Measurements from ENCODE around the gene GSG1L.

Gene GSG1L

GRCh38 chr16:28090646-28091377, 27.3 kb upstream of the GSG1L start:
- FAIRE-seq: no peak

- no peak for FAIRE-seq
Observed at GRCh38 chr16:28089992-28090365, 26.5 kb upstream of the GSG1L start.

DNA sequence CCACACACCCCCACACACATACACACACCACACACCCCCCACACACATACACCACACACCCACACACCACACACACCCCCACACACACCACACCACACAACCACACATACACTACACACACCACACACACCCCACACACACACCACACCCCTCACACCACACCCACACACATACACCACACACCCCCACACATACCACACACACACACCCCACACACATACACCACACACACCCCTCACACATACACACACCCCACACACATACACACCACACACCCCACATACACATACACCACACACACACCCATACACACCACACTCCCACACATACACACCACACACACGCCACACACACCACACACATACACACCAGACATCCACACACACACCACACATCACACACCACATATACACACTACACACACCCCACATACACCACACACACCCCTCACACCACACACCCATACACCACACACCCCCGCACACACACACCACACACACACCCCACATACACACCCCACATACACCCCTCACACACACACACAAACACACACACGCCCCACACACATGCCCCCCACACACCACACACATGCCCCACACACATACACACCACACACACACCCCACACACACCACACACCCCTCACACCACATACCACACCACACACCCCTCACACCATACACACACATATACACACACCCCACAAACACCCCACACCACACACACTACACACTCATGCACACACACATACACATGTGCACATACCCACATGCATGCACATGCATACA, 25.9 kb upstream of the GSG1L start:
- no peak for FAIRE-seq

- FAIRE-seq: no peak
Observed at GRCh38 chr16:28087675-28088300, 24.3 kb upstream of the GSG1L start.

DNA sequence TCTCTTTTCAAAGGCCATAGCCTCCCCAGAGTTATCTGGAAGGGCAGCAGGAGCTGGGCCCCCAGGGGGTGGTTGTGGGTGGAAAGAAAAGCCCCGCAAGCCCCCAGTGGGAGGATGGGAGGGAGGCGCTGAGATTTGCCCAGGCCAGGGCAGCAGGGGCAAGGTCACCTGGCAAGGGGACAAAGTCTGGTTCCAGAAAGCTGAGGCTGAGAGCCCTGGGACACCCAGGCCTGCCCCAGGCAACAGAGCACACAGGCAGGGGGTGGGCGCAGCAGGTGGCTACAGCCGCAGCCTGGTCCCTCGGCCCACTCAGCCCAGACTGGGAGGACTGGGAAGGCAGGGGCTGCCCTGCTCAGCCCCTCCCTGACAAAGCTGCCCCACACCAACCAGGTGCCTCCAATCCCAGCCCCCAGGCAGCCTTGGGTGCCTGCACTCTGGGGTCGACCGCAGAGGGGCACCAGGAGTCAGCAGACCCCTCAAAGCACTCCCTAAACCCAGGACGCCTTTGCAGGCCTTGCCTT, 23.7 kb upstream of the GSG1L start:
- FAIRE-seq: no peak

- FAIRE-seq: no peak
Observed at GRCh38 chr16:28086186-28087139, 22.9 kb upstream of the GSG1L start.

GRCh38 chr16:28085389-28086171, 22.1 kb upstream of the GSG1L start:
- FAIRE-seq: no peak

GRCh38 chr16:28084209-28084608, 20.7 kb upstream of the GSG1L start:
- no peak for FAIRE-seq

GRCh38 chr16:28082624-28083023, 19.1 kb upstream of the GSG1L start:
- FAIRE-seq: no peak

DNA sequence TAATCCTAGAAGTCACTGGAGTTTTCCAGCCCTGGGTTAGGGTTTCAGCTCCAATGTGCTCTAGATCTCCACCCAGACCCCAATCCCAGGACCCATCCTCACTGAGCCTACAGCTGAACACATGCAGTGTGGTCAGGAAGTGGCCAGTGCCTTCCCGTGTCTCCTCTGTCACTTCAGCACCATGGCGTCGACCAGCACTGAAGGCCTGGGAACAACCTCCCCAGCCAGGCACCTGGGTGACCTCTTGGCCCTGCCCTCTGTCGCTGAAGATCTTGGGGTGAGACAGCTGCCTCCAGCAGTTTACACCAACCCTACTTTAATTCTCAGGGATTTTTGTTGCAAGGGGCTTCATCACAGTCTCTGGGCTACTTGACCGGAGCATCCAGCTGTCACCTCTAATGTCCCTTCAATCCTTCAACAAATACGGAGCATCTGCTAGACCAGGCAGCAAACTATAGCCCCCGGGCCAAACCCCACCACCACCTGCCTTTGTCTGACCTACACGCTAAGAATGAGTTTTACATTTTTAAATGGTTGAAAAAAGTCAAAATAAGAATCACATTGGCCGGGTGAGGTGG, 18.0 kb upstream of the GSG1L start:
- FAIRE-seq: no peak

DNA sequence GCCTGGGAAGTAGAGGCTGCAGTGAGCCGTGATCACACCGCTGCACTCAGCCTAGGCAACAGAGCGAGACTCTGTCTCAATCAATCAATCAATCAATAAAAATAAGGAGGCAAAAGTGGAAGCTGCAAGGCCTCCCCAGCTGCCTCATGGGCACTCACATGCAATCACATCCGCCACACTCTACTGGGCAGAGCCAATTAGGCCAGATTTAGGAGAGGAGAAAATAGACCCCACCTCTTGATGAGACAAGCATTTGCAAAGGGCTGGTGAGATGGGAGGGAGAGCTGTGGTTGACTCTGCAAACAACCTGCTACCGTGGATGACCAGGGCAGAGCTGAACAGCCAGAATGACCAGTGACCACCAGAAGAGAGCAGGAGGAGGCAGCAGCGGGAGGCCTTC, 14.7 kb upstream of the GSG1L start:
- no peak for FAIRE-seq

DNA sequence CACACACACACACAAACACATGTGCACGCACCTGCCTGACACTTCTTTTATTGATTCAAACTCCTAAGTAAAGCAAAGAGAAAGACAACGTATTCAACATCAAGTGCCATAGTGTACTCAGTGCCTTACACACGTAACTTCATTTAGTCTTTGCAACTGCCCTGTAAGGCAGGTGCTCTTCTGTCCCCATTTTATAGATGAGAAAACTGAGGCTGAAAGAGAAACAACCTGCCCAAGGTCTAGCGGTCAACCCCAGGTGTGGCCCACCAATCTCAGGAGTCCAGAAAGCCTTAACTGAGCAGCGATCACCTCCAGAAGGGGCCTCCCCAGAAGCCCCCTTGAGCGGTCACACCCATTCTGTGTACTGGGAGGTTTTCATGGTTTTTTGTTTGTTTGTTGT, 10.3 kb upstream of the GSG1L start:
- FAIRE-seq: no peak

GRCh38 chr16:28072087-28072486, 8.6 kb upstream of the GSG1L start:
- no peak for FAIRE-seq

DNA sequence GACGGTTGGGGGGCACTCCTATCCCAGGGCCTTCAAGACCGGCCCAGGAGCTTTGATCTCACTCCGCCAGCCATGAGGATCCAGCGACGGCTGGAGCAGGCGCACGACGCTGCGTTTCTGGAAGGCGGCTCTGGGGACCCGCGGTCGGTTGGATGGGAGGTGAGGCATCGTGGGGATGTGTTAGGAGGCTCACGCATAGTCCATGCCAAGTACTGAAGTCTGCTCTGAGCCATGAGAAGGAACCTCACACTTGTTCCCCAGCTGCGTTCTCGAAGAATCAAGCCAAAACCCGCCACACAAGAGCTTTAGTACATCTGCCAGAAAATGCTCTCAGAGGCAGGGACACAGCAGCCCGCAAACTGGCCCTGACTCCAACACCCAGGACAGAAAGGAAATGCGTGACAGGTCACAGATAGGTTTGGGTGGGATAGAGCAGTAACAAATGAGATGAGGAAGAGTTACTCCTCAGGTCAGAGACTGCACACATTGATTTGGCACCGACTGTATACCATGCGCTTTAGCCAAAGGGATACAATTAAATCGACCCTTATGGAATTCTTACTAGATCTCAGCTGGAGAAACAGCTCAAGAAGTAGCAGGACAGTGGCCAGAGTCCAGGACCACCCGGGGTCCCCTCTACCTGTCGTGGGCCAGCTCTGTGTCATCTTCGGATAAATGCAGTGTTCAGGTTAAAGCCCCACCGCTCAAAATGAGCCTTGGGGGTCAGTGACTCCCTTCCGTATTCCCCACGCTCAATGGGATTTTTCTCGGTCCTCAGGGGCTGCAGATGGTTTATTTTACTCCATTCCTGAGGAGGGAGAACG, 6.7 kb upstream of the GSG1L start:
- no peak for FAIRE-seq

DNA sequence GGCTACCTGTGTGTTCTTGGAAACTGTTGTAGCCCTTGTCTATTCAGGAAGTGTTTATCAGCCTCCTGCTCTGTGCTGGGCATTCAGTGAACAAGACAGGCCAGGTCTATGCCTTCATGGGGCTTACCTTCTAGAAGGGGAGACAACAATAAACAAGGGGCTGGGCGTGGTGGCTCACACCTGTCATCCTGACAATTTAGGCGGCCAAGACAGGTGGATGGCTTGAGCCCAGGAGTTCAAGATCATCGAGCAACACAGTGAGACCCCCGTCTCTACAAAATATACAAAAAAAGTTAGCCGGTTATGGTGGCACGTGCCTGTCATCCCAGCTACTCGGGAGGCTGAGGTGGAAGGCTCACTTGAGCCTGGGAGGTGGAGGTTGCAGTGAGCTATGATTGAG, 5.5 kb upstream of the GSG1L start:
- no peak for FAIRE-seq

- no peak for FAIRE-seq
Observed at GRCh38 chr16:28067604-28068379, 4.3 kb upstream of the GSG1L start.

DNA sequence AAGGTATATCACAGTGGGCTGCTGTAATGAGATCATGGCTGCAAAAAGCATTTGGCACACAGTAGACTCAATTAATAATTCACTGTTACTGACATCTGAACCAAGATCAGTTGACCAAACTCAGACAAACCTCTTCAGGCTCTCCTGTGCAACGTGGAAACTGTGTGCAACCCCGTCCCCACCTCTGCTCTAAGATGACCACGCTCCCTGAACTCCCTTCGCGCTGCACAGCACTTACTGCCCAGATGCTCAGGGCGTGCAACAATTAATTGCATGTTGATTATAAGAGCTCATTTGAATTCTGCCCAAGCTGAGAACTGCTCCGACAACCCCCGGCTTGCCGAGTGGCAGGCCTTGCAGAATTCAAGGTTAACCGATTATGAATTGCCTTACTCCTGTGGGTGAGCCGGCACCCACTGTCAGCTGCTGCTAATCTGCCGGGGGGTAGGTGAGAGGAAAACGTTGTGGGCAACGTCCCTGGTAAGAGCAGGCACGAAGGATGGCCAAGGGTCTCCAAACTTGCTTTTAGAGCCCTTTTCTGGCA, 1.3 kb upstream of the GSG1L start:
- no peak for FAIRE-seq

- no peak for FAIRE-seq
Observed at GRCh38 chr16:28064150-28064549, 636 bp upstream of the GSG1L start.

- no peak for FAIRE-seq
Observed at GRCh38 chr16:28062847-28063521, 530 bp downstream of the GSG1L start.
